ENCODE measurements around the gene SPOCK1. TPM values are rescaled to one million over a fixed set of nuclear protein-coding genes. Genes with fewer than 3 reads are reported as not detected.

Gene SPOCK1
- total RNA-seq, 2 donors from 2014 or later, result 2.1 to 8.5 TPM

DNA sequence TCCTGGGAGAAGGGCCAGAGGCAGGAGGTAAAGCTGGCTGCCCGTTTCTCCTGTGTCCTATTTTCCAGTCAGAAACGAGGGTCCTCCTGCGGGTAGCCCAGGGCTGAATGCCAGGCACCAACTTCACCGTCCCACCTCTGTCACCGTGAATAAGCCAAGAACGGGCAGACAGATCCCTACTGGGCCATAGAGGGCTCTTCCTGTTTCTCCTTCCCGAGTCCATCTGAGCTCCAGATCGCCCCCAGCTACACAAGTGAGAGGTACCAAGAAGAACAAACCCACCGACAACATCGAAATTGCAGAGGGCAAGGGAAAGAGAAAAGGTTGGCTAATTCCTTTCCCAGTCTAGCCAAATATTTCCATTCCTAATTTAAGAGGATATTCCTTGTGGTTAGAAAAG lies 93.7 kb downstream of the SPOCK1 start:
- Histone ChIP-seq H3K36me3 (no peaks in the 10 kb centered on the region), H3K4me1 (no peaks in the 10 kb centered on the region), H3K27me3 (no peaks in the 10 kb centered on the region), H3K9ac (ENCODE audit: low read depth in 2 of 2, low read length in 2 of 2) (no peak overlapping the region), H3K27ac (no peak overlapping the region), H3K9me3 (no peaks in the 10 kb centered on the region), H3K4me3 (no peak overlapping the region)
- TF ChIP-seq, protein P1, sequence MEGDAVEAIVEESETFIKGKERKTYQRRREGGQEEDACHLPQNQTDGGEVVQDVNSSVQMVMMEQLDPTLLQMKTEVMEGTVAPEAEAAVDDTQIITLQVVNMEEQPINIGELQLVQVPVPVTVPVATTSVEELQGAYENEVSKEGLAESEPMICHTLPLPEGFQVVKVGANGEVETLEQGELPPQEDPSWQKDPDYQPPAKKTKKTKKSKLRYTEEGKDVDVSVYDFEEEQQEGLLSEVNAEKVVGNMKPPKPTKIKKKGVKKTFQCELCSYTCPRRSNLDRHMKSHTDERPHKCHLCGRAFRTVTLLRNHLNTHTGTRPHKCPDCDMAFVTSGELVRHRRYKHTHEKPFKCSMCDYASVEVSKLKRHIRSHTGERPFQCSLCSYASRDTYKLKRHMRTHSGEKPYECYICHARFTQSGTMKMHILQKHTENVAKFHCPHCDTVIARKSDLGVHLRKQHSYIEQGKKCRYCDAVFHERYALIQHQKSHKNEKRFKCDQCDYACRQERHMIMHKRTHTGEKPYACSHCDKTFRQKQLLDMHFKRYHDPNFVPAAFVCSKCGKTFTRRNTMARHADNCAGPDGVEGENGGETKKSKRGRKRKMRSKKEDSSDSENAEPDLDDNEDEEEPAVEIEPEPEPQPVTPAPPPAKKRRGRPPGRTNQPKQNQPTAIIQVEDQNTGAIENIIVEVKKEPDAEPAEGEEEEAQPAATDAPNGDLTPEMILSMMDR (IDR thresholded peaks at IDR 0.05), result no peak
- intact Hi-C loops (cut with DNase I), result no loop called here
- no peak for DNase-seq

DNA sequence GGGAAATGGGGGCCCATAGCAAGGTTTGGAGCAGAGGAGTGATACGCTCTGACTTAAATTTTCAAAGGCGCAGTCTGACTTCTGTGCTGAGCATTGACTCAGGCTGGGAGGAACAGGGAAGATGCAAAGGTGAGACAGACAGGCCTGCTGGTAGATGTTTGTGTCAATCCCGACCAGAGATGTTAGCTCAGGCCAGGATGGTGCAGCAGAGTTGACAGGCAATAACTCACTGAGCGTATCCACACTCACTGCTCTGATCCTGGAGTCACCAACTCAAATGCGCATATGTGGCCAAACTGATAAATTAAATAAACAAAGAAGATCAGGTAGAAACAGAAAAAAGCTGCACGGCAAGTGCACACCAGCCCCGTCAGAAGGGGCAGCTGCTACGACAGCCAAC lies 95.3 kb downstream of the SPOCK1 start:
- TF ChIP-seq, protein P1 (IDR thresholded peaks at IDR 0.05), result no peak
- DNase-seq, result no peak
- intact Hi-C loops (cut with DNase I), result no loop called here
- H3K4me3 ChIP-seq, result no peak overlapping the region
- H3K9ac ChIP-seq (ENCODE audit: low read depth in 2 of 2, low read length in 2 of 2), result no peak overlapping the region
- H3K36me3 ChIP-seq, result no peaks in the 10 kb centered on the region
- H3K27ac ChIP-seq, result no peak overlapping the region
- no peaks in the 10 kb centered on the region for H3K27me3 ChIP-seq
- no peaks in the 10 kb centered on the region for H3K4me1 ChIP-seq
- H3K9me3 ChIP-seq, result no peaks in the 10 kb centered on the region

- Histone ChIP-seq H3K27ac (no peak overlapping the region), H3K27me3 (no peaks in the 10 kb centered on the region), H3K4me1 (no peaks in the 10 kb centered on the region), H3K4me3 (no peak overlapping the region), H3K9me3 (no peaks in the 10 kb centered on the region), H3K36me3 (no peaks in the 10 kb centered on the region), H3K9ac (ENCODE audit: low read depth in 2 of 2, low read length in 2 of 2) (no peak overlapping the region)
- intact Hi-C loops (cut with DNase I), result no loop called here
- no peak for DNase-seq
- TF ChIP-seq, protein P1 (IDR thresholded peaks at IDR 0.05), result no peak
These were observed 96.5 kb downstream of the SPOCK1 start for GRCh38 chr5:137402436-137403187.

GRCh38 chr5:137401946-137402345 lies 97.2 kb downstream of the SPOCK1 start:
- intact Hi-C loops (cut with DNase I), result no loop called here
- Histone ChIP-seq H3K27me3 (no peaks in the 10 kb centered on the region), H3K9ac (ENCODE audit: low read depth in 2 of 2, low read length in 2 of 2) (no peak overlapping the region), H3K36me3 (no peaks in the 10 kb centered on the region), H3K4me1 (no peaks in the 10 kb centered on the region), H3K27ac (no peak overlapping the region), H3K9me3 (no peaks in the 10 kb centered on the region), H3K4me3 (no peak overlapping the region)
- no peak for DNase-seq
- TF ChIP-seq, protein P1 (IDR thresholded peaks at IDR 0.05), result no peak

DNA sequence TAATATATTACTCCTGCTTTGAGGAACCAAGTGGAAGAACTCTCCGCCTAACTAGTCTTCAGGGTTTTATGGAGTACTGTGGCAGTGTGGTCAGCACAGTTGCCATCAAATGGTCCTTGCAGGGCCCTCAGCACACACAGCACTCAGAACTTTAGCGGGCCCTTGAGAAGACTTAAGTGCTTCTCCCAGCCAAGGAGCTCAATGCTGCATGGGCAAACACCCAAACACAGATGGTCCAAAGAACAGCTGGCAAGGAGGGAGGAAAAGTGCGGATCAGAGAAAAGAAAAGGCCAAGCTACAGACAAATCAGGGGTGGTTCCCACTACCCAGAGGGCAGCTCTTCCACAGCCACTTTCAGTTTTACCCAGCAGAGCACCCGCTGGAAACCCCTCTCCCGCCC lies 98.6 kb downstream of the SPOCK1 start:
- Histone ChIP-seq H3K27ac (no peak overlapping the region), H3K9me3 (no peaks in the 10 kb centered on the region)

More for the DNA sequence above, 98.6 kb downstream of the SPOCK1 start:
- Histone ChIP-seq H3K27me3 (no peaks in the 10 kb centered on the region), H3K4me3 (no peak overlapping the region), H3K4me1 (no peaks in the 10 kb centered on the region), H3K9ac (ENCODE audit: low read depth in 2 of 2, low read length in 2 of 2) (no peak overlapping the region), H3K36me3 (no peaks in the 10 kb centered on the region)
- intact Hi-C loops (cut with DNase I), result no loop called here
- no peak for DNase-seq
- TF ChIP-seq, protein P1 (IDR thresholded peaks at IDR 0.05), result no peak
